ENCODE measurements around the gene SEL1L3. TPM values are rescaled to one million over a fixed set of nuclear protein-coding genes. Genes with fewer than 3 reads are reported as not detected.

Gene SEL1L3
- polyA plus RNA-seq, 1 of the 3 experiments (the other 2 are of a cell fraction): 2.2 TPM

DNA sequence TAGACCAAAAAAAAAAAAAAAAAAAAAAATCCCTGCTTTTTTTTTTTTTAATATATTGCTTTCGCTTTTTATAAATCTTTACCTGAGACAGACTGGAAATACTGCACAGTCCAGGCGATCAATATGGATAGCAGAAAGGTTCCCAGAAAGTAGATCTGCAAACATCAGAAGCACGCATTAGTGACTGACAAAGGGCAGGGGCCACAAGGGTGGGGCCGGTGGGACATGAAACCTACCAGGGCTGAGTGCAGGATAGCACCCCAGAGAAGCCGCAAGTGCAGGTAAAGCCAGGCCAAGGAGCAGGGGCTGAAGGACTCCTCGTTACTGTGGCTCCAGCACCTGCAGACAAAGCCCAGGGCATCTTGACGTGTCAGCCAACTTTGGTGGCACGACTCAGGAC lies 105.3 kb downstream of the SEL1L3 start (continued):
- TF ChIP-seq, protein P1, sequence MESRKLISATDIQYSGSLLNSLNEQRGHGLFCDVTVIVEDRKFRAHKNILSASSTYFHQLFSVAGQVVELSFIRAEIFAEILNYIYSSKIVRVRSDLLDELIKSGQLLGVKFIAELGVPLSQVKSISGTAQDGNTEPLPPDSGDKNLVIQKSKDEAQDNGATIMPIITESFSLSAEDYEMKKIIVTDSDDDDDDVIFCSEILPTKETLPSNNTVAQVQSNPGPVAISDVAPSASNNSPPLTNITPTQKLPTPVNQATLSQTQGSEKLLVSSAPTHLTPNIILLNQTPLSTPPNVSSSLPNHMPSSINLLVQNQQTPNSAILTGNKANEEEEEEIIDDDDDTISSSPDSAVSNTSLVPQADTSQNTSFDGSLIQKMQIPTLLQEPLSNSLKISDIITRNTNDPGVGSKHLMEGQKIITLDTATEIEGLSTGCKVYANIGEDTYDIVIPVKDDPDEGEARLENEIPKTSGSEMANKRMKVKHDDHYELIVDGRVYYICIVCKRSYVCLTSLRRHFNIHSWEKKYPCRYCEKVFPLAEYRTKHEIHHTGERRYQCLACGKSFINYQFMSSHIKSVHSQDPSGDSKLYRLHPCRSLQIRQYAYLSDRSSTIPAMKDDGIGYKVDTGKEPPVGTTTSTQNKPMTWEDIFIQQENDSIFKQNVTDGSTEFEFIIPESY (IDR thresholded peaks at IDR 0.05; ENCODE audit: borderline replicate concordance, low read depth): no peak

DNA sequence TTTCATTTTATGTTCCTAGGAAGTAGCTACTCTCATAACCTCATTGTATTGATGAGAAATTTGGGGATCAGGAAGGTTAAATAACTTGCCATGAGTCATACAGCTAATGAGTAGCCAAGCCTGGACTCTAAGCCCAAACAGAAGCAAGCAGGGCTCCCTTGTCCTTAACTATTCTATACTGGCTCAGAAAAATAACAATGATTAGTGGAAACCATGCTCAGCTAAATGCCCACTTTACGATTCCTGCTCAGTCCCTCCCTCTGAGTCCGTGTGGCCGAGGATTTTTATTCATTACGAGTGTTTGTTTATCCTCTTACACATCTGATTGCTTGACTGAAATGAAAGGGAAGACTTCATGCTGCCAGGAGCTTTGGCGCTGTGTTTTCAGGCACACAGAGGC lies 106.3 kb downstream of the SEL1L3 start:
- no peak for TF ChIP-seq TEAD4 (IDR thresholded peaks at IDR 0.05; ENCODE audit: borderline replicate concordance, insufficient read depth)
- TF ChIP-seq SIN3A (IDR thresholded peaks at IDR 0.05; ENCODE audit: borderline replicate concordance, low read depth, low read length): no peak
- TF ChIP-seq RAD21 (IDR thresholded peaks at IDR 0.05; ENCODE audit: low read length): no peak
- TF ChIP-seq, protein P2, sequence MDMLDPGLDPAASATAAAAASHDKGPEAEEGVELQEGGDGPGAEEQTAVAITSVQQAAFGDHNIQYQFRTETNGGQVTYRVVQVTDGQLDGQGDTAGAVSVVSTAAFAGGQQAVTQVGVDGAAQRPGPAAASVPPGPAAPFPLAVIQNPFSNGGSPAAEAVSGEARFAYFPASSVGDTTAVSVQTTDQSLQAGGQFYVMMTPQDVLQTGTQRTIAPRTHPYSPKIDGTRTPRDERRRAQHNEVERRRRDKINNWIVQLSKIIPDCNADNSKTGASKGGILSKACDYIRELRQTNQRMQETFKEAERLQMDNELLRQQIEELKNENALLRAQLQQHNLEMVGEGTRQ (IDR thresholded peaks at IDR 0.05; ENCODE audit: borderline replicate concordance, low read depth, low read length): no peak
- no peak for TF ChIP-seq JUND (IDR thresholded peaks at IDR 0.05)
- TF ChIP-seq GABPA (IDR thresholded peaks at IDR 0.05; ENCODE audit: low read depth): no peak
- no peak for TF ChIP-seq EZH2phosphoT487 (IDR thresholded peaks at IDR 0.05; ENCODE audit: borderline replicate concordance, low read depth)
- no peak for TF ChIP-seq EP300 (IDR thresholded peaks at IDR 0.05; ENCODE audit: borderline replicate concordance in 1 of 2, low read depth in 1 of 2, low read length in 1 of 2)
- no peak for TF ChIP-seq MEF2A (IDR thresholded peaks at IDR 0.05; ENCODE audit: borderline replicate concordance, low read depth)

DNA sequence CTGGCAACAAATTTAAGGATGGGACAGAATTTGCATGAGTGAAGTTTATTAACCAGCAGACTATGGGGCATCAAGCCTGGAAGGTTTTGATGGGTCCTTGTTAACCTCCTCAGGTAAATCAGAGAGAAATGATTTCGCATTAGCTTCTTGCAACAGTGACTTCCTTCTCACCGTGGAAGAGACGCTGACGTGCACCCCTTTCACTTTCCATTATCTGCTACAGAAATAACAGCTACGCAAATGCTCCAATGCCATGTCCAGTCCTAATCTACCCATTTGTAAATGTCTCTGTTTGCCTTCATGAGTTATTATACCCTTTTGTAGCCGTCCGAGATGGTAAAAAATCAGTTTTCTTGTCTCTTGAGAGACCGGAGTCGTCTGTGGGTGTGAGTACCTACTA lies 106.9 kb downstream of the SEL1L3 start:
- Histone ChIP-seq H3K4me1 (ENCODE audit: control insufficient read depth in 1 of 2, insufficient read depth in 2 of 2, low read depth in 1 of 2, low read length in 1 of 2) (no peaks in the 10 kb centered on the region), H3K36me3 (replicated peaks in 1 of 2; ENCODE audit: control insufficient read depth in 1 of 2, insufficient read depth in 2 of 2, low read length in 1 of 2) (no peaks in the 10 kb centered on the region), H3K27ac (ENCODE audit: low read depth in 2 of 2, low read length in 1 of 2) (no peak overlapping the region), H3K4me3 (ENCODE audit: low read depth in 2 of 2, low read length in 1 of 2) (no peak overlapping the region), H3K79me2 (ENCODE audit: insufficient read depth) (no peaks in the 10 kb centered on the region), H2AFZ (ENCODE audit: low read depth) (no peak overlapping the region), H3F3A (replicated peaks; ENCODE audit: insufficient read depth) (no peaks in the 10 kb centered on the region), H3K9me3 (no peaks in the 10 kb centered on the region), H3K9me2 (no peaks in the 10 kb centered on the region), H3K4me2 (no peak overlapping the region), H4K20me1 (ENCODE audit: insufficient read depth) (no peaks in the 10 kb centered on the region), H3K9ac (no peak overlapping the region), H3K27me3 (ENCODE audit: insufficient read depth) (no peaks in the 10 kb centered on the region)
- ChIA-PET CTCF (interaction anchor here (2.2 to 2.4 kb wide), 2 partner anchors 12 to 316 kb away, joined by 9 to 17 read pairs; no protein-coding TSS in a partner anchor), POLR2A (no interaction called here)
- WGBS (ENCODE audit: low lambda C conversion rate): 85% methylated on average over 9 of the region's 9 CpGs
- TF ChIP-seq MEF2A (IDR thresholded peaks at IDR 0.05; ENCODE audit: borderline replicate concordance, low read depth) (no peak), FOXJ3 (CRISPR knock-in tag; IDR thresholded peaks at IDR 0.05) (no peak), RAD21 (IDR thresholded peaks at IDR 0.05; ENCODE audit: low read length) (no peak), GABPA (IDR thresholded peaks at IDR 0.05; ENCODE audit: low read depth) (no peak), RFX5 (IDR thresholded peaks at IDR 0.05; ENCODE audit: low read length) (no peak), RCOR1 (IDR thresholded peaks at IDR 0.05; ENCODE audit: low read length) (no peak), EP300 (IDR thresholded peaks at IDR 0.05; ENCODE audit: borderline replicate concordance in 1 of 2, low read depth in 1 of 2, low read length in 1 of 2) (no peak), POLR2AphosphoS5 (IDR thresholded peaks at IDR 0.05; ENCODE audit: low read depth, low read length) (no peak), NFIC (IDR thresholded peaks at IDR 0.05; ENCODE audit: borderline replicate concordance) (no peak)
- TF ChIP-seq, protein P3, sequence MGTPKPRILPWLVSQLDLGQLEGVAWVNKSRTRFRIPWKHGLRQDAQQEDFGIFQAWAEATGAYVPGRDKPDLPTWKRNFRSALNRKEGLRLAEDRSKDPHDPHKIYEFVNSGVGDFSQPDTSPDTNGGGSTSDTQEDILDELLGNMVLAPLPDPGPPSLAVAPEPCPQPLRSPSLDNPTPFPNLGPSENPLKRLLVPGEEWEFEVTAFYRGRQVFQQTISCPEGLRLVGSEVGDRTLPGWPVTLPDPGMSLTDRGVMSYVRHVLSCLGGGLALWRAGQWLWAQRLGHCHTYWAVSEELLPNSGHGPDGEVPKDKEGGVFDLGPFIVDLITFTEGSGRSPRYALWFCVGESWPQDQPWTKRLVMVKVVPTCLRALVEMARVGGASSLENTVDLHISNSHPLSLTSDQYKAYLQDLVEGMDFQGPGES (IDR thresholded peaks at IDR 0.05; ENCODE audit: low read depth, low read length): no peak
- TF ChIP-seq, protein P4, sequence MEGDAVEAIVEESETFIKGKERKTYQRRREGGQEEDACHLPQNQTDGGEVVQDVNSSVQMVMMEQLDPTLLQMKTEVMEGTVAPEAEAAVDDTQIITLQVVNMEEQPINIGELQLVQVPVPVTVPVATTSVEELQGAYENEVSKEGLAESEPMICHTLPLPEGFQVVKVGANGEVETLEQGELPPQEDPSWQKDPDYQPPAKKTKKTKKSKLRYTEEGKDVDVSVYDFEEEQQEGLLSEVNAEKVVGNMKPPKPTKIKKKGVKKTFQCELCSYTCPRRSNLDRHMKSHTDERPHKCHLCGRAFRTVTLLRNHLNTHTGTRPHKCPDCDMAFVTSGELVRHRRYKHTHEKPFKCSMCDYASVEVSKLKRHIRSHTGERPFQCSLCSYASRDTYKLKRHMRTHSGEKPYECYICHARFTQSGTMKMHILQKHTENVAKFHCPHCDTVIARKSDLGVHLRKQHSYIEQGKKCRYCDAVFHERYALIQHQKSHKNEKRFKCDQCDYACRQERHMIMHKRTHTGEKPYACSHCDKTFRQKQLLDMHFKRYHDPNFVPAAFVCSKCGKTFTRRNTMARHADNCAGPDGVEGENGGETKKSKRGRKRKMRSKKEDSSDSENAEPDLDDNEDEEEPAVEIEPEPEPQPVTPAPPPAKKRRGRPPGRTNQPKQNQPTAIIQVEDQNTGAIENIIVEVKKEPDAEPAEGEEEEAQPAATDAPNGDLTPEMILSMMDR (IDR thresholded peaks at IDR 0.05): no peak
- TF ChIP-seq, protein P1 (IDR thresholded peaks at IDR 0.05; ENCODE audit: borderline replicate concordance, low read depth): no peak
- no peak for DNase-seq

More for the DNA sequence above, 106.3 kb downstream of the SEL1L3 start:
- Histone ChIP-seq H2AFZ (ENCODE audit: low read depth) (no peak overlapping the region), H3K4me2 (no peak overlapping the region), H3K36me3 (replicated peaks in 1 of 2; ENCODE audit: control insufficient read depth in 1 of 2, insufficient read depth in 2 of 2, low read length in 1 of 2) (no peaks in the 10 kb centered on the region), H4K20me1 (ENCODE audit: insufficient read depth) (no peaks in the 10 kb centered on the region), H3K4me3 (ENCODE audit: low read depth in 2 of 2, low read length in 1 of 2) (no peak overlapping the region), H3K9me3 (no peaks in the 10 kb centered on the region), H3F3A (replicated peaks; ENCODE audit: insufficient read depth) (no peaks in the 10 kb centered on the region), H3K4me1 (ENCODE audit: control insufficient read depth in 1 of 2, insufficient read depth in 2 of 2, low read depth in 1 of 2, low read length in 1 of 2) (no peaks in the 10 kb centered on the region), H3K27ac (ENCODE audit: low read depth in 2 of 2, low read length in 1 of 2) (no peak overlapping the region), H3K9ac (no peak overlapping the region), H3K79me2 (ENCODE audit: insufficient read depth) (no peaks in the 10 kb centered on the region), H3K9me2 (no peaks in the 10 kb centered on the region), H3K27me3 (ENCODE audit: insufficient read depth) (no peaks in the 10 kb centered on the region)
- CTCF ChIA-PET: interaction anchor here (2.2 to 2.4 kb wide), 2 partner anchors 11 to 317 kb away, joined by 9 to 17 read pairs; no protein-coding TSS in a partner anchor
- no peak for DNase-seq
- WGBS (ENCODE audit: low lambda C conversion rate): 65% methylated on average over 5 of the region's 5 CpGs
- POLR2A ChIA-PET: no interaction called here
